Measurements from ENCODE around the gene OR6K2. TPM values are rescaled to one million over a fixed set of nuclear protein-coding genes. Genes with fewer than 3 reads are reported as not detected.

Gene OR6K2
- total and polyA plus RNA-seq, 2 of the 4 experiments (the other 2 are of a cell fraction), result not detected

DNA sequence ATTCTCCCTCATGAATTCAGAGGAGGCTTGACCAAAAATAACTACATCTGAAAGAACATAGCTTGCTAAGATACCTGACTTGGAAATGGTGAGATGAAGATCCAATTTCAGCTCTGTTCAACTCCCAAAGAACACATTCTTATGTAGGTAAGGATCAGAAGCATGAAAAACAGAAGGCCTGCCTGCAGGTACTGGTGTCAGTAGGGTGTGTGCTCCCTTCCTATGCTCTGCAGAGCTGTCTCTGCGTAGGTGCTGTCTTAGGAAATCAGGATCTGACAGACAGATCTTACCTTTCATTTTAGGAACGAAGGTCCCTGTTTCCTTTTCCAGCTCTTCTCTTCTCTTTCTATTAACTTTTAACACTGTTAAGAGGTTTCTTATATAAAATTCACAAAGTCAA, 5.6 kb upstream of the OR6K2 start:
- no peak overlapping the region for H4K8ac ChIP-seq (ENCODE audit: low read depth in 2 of 2, low read length in 2 of 2)
- no peak overlapping the region for H2AFZ ChIP-seq (replicated peaks; ENCODE audit: low read length, poor library complexity)
- H3K9ac ChIP-seq (ENCODE audit: low read depth, low read length), result no peak overlapping the region
- no peak overlapping the region for H3K14ac ChIP-seq (replicated peaks; ENCODE audit: low read depth, low read length)
- H2AK9ac ChIP-seq (replicated peaks; ENCODE audit: low read depth, low read length, poor library complexity), result no peak overlapping the region
- no peak overlapping the region for H2BK5ac ChIP-seq (ENCODE audit: low read depth, low read length, poor library complexity, severe bottlenecking)
- H2BK20ac ChIP-seq (ENCODE audit: low read depth, low read length), result no peak overlapping the region
- no peak overlapping the region for H3K4me3 ChIP-seq (ENCODE audit: insufficient read depth, low read depth, low read length)
- BruUV-seq (replicated peaks), result no TSS peak
- H3K79me1 ChIP-seq (ENCODE audit: low read depth in 1 of 2, low read length in 2 of 2), result no peaks in the 10 kb centered on the region
- H4K91ac ChIP-seq (ENCODE audit: insufficient read depth, low read depth, low read length), result no peak overlapping the region
- no peak overlapping the region for H3K27ac ChIP-seq (ENCODE audit: insufficient read depth, low read length)
- no peak overlapping the region for H2BK120ac ChIP-seq (ENCODE audit: low read depth, low read length)
- H2AK5ac ChIP-seq (ENCODE audit: low read depth, low read length), result no peak overlapping the region
- H3K9me1 ChIP-seq (ENCODE audit: insufficient read depth, low read length), result no peaks in the 10 kb centered on the region
- POLR2A ChIA-PET (ENCODE audit: unreplicated experiment), result no interaction called here
- H3K27me3 ChIP-seq (ENCODE audit: control insufficient read depth, insufficient read depth, low read length), result no peaks in the 10 kb centered on the region
- CTCF ChIA-PET, result no interaction called here
- no peak overlapping the region for H3K23ac ChIP-seq (ENCODE audit: low read depth, low read length)
- no CpG with 5 or more reads among the region's 2 CpGs for WGBS, 2 experiments (ENCODE audit: extremely low coverage in 2 of 2, insufficient read length in 1 of 2)
- H2BK15ac ChIP-seq (ENCODE audit: low read depth, low read length), result no peak overlapping the region
- H3K4me2 ChIP-seq (ENCODE audit: low read depth, low read length), result no peak overlapping the region
- dilution Hi-C loops (cut with HindIII; ENCODE audit: low sequenced_read_pairs, unreplicated experiment), result no loop called here
- in situ Hi-C loops (cut with MboI; ENCODE audit: low sequenced_read_pairs), result no loop called here
- H4K5ac ChIP-seq (ENCODE audit: low read depth, low read length), result no peak overlapping the region
- H3K36me3 ChIP-seq (ENCODE audit: control insufficient read depth, insufficient read depth, low read length), result no peaks in the 10 kb centered on the region
- no peak overlapping the region for H3K56ac ChIP-seq (ENCODE audit: extremely low read depth, insufficient read depth, low read length)
- H4K20me1 ChIP-seq (ENCODE audit: insufficient read depth, low read length), result no peaks in the 10 kb centered on the region
- intact Hi-C loops (cut with micrococcal nuclease), result no loop called here
- H3K4ac ChIP-seq (ENCODE audit: low read depth, low read length), result no peak overlapping the region
- H3K4me1 ChIP-seq (ENCODE audit: control insufficient read depth, insufficient read depth, low read length), result no peaks in the 10 kb centered on the region
- TF ChIP-seq CHD1 (IDR thresholded peaks at IDR 0.05; ENCODE audit: low read depth, low read length) (no peak), SMC3 (IDR thresholded peaks at IDR 0.05; ENCODE audit: low read depth, low read length) (no peak), MXI1 (IDR thresholded peaks at IDR 0.05; ENCODE audit: borderline replicate concordance, low read depth, low read length) (no peak), RAD21 (IDR thresholded peaks at IDR 0.05; ENCODE audit: low read length) (no peak), CEBPB (IDR thresholded peaks at IDR 0.05; ENCODE audit: low read depth, low read length) (no peak)
- TF ChIP-seq, protein P1, sequence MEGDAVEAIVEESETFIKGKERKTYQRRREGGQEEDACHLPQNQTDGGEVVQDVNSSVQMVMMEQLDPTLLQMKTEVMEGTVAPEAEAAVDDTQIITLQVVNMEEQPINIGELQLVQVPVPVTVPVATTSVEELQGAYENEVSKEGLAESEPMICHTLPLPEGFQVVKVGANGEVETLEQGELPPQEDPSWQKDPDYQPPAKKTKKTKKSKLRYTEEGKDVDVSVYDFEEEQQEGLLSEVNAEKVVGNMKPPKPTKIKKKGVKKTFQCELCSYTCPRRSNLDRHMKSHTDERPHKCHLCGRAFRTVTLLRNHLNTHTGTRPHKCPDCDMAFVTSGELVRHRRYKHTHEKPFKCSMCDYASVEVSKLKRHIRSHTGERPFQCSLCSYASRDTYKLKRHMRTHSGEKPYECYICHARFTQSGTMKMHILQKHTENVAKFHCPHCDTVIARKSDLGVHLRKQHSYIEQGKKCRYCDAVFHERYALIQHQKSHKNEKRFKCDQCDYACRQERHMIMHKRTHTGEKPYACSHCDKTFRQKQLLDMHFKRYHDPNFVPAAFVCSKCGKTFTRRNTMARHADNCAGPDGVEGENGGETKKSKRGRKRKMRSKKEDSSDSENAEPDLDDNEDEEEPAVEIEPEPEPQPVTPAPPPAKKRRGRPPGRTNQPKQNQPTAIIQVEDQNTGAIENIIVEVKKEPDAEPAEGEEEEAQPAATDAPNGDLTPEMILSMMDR (conservative IDR thresholded peaks at IDR 0.05; ENCODE audit: low read depth, low read length), result no peak
- TF ChIP-seq, protein P2, sequence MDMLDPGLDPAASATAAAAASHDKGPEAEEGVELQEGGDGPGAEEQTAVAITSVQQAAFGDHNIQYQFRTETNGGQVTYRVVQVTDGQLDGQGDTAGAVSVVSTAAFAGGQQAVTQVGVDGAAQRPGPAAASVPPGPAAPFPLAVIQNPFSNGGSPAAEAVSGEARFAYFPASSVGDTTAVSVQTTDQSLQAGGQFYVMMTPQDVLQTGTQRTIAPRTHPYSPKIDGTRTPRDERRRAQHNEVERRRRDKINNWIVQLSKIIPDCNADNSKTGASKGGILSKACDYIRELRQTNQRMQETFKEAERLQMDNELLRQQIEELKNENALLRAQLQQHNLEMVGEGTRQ (IDR thresholded peaks at IDR 0.05; ENCODE audit: low read depth, low read length), result no peak
- TF ChIP-seq, protein P3, sequence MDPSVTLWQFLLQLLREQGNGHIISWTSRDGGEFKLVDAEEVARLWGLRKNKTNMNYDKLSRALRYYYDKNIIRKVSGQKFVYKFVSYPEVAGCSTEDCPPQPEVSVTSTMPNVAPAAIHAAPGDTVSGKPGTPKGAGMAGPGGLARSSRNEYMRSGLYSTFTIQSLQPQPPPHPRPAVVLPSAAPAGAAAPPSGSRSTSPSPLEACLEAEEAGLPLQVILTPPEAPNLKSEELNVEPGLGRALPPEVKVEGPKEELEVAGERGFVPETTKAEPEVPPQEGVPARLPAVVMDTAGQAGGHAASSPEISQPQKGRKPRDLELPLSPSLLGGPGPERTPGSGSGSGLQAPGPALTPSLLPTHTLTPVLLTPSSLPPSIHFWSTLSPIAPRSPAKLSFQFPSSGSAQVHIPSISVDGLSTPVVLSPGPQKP (IDR thresholded peaks at IDR 0.05; ENCODE audit: borderline replicate concordance, low read depth, low read length), result no peak
- no peak for DNase-seq
- H3K18ac ChIP-seq (ENCODE audit: low read depth, low read length), result no peak overlapping the region
- no peak for ATAC-seq (ENCODE audit: low read depth)
- H3K9me3 ChIP-seq (ENCODE audit: control insufficient read depth, insufficient read depth, low read length), result no peaks in the 10 kb centered on the region

All from IMR-90 (cell line).